Superior temporal gyrus (tissue), 1 donor: ENCODE results near the gene ZFP90.
A peak's percentile ranks its signal among the peaks of the same experiment; 100 is the strongest.
"Not testable (repeated sequence)": the region's sequence is repeated elsewhere in the genome, so short reads cannot be mapped to it uniquely, and the experiment has no call there.

Source experiments
- DNase-seq: peaks from one replicate; pipeline ENCODE4 v3.0.0-alpha.2; 2016; ENCODE audit errors: extremely low spot score

ZFP90 gene

GRCh38 chr16:68538880-68539701 is at the start of gene ZFP90:
ZFP90 (plus strand) TSS chr16:68539291; CDS start chr16:68539793, 502 bp downstream.
- DNase-seq, result peak; percentile 91

GRCh38 chr16:68490358-68490757 is 48.7 kb upstream of the ZFP90 start:
- DNase-seq, result no peak

- DNase-seq, result no peak
These were observed 48.1 kb upstream of the ZFP90 start for GRCh38 chr16:68490829-68491575.

- no peak for DNase-seq
These were observed 47.5 kb upstream of the ZFP90 start for GRCh38 chr16:68491576-68491950.

- DNase-seq, result no peak
These were observed 46.9 kb upstream of the ZFP90 start for GRCh38 chr16:68492151-68492542.

GRCh38 chr16:68492543-68493411 is 46.3 kb upstream of the ZFP90 start:
- no peak for DNase-seq

- no peak for DNase-seq
These were observed 45.5 kb upstream of the ZFP90 start for GRCh38 chr16:68493412-68494070.

GRCh38 chr16:68494261-68494660 is 44.8 kb upstream of the ZFP90 start:
- DNase-seq, result not testable (repeated sequence)

- DNase-seq, result no peak
These were observed 42.4 kb upstream of the ZFP90 start for GRCh38 chr16:68496689-68497088.

- no peak for DNase-seq
These were observed 40.1 kb upstream of the ZFP90 start for GRCh38 chr16:68499006-68499405.

GRCh38 chr16:68503334-68503733 is 35.8 kb upstream of the ZFP90 start:
- no peak for DNase-seq

- DNase-seq, result no peak
These were observed 35.0 kb upstream of the ZFP90 start for GRCh38 chr16:68504066-68504465.

- DNase-seq, result peak; percentile 47
These were observed 32.6 kb upstream of the ZFP90 start for GRCh38 chr16:68506331-68507053.

GRCh38 chr16:68508013-68508412 is 31.1 kb upstream of the ZFP90 start:
- no peak for DNase-seq

- DNase-seq, result no peak
These were observed 30.4 kb upstream of the ZFP90 start for GRCh38 chr16:68508641-68509240.

- DNase-seq, result no peak
These were observed 29.7 kb upstream of the ZFP90 start for GRCh38 chr16:68509381-68509780.

- DNase-seq, result no peak
These were observed 28.3 kb upstream of the ZFP90 start for GRCh38 chr16:68510775-68511174.

GRCh38 chr16:68512183-68512582 is 26.9 kb upstream of the ZFP90 start:
- DNase-seq, result no peak

- no peak for DNase-seq
These were observed 26.3 kb upstream of the ZFP90 start for GRCh38 chr16:68512742-68513141.

- no peak for DNase-seq
These were observed 24.6 kb upstream of the ZFP90 start for GRCh38 chr16:68514511-68514910.
